Activated CD4-positive, CD25-positive, alpha-beta regulatory T cell treated with anti-CD3 and anti-CD28 coated beads, Interleukin-2, amount 50 U/mL, for 16 hours (primary cell): ENCODE data around the gene IL9R.
"Not testable (repeated sequence)": the region's sequence is repeated elsewhere in the genome, so short reads cannot be mapped to it uniquely, and the experiment has no call there.

ENCODE experiments used
- DNase-seq: peaks from one replicate; pipeline ENCODE4 v3.0.0-alpha.2; 2020; ENCODE audit warnings: low read depth, low spot score

The IL9R gene

DNA sequence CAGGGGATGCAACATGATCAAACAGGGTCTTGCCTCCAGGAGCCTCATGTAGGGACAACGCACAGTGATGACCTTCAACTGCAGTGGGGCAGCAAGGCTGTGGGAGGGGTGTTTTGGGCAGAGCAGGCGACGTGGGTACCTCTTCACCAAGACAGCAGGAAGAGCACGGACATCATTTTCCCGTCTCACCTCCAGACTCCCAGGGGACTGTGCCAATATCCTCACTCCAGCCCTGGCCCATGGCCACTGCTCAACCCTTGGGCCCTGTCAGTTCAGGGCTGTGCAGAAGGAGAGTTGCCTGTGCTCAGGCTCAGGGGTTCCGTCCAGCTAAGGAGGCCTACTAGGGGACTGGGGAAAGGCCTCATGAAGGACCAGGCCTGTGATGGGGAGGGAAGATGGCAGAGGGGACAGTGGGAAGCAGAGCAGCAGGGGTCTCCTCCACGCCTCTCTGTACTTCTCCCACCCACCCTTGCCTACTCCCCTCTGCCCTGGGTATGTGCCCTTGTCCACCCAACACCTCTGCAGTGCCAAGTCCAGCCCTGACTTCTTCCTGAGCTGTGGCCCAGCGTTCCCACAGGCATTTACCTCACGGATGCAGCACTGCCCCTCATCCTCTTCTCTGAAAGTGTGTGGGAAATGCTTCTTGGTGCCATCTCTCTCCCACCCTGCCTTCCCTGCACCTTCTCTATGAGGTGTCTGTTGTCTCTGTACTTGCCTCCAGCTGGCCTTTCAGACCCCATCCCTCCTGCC, 1.4 kb downstream of the IL9R start:
- no peak for DNase-seq

DNA sequence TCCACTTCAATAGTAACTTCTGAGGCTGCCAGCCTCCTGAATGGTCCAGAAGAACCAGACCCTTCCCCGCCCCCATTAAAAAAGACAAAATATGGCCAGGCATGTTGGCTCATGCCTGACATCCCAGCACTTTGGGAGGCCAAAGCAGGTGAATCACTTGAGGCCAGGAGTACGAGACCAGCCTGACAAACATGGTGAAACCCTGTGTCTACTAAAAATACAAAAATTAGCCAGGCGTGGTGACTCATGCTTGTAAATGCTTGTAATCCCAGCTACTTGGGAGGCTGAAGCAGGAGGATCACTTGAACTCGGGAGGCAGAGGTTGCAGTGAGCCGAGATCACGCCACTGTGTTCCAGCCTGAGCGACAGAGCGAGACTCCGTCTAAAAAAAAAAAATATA, 2.3 kb downstream of the IL9R start:
- not testable (repeated sequence) for DNase-seq

DNA sequence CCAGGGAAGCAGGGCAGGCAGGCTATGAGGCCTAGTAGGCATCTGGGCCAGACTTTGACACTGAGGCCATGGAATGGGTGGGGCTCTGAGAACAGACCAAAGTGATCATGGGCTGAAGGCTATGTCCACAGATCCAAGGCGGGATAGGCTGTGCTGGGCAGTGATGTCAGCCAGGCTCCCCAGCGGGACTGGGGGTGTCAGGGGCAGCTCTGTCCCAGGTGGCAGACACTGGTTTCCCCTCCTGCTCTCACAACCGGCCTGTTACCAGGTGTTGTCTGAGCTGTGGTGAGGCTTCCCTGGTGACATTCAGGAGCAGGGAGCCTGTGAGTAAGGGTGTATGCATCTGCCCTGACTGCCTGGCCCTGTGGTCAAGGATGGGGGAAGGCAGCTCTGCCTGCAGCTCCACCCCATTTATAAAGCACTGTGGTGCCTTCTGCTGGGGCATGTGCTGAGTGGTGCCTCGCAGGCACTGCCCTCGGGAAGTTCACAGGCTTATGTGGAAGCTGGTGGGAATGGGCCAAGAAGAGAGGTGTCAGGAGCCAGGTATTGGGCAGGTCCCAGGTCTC, 2.9 kb downstream of the IL9R start:
- DNase-seq, result no peak

- no peak for DNase-seq
These were observed 3.6 kb downstream of the IL9R start for GRCh38 chrX:156001001-156001666.

GRCh38 chrX:156001667-156002021, 4.1 kb downstream of the IL9R start:
- no peak for DNase-seq

DNA sequence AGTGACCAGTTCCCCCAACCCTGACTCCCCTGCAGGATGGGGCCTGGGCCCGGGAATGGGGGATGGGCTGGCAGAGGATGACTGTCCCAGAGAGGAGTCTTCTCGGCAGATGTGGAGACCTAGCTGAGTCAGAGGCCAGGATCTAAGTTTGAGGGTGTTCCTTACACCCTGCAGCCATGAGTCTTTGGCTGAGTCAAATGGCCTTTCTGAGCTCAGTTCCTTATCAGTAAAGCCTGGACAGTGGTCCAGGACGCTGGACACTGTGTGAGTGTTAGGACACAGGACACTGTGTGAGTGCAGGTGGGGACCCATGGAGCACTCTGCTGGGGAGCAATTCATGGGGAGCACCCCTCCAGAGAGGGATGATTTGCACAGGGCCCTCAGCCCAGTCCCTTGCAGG, 5.0 kb downstream of the IL9R start:
- no peak for DNase-seq

DNA sequence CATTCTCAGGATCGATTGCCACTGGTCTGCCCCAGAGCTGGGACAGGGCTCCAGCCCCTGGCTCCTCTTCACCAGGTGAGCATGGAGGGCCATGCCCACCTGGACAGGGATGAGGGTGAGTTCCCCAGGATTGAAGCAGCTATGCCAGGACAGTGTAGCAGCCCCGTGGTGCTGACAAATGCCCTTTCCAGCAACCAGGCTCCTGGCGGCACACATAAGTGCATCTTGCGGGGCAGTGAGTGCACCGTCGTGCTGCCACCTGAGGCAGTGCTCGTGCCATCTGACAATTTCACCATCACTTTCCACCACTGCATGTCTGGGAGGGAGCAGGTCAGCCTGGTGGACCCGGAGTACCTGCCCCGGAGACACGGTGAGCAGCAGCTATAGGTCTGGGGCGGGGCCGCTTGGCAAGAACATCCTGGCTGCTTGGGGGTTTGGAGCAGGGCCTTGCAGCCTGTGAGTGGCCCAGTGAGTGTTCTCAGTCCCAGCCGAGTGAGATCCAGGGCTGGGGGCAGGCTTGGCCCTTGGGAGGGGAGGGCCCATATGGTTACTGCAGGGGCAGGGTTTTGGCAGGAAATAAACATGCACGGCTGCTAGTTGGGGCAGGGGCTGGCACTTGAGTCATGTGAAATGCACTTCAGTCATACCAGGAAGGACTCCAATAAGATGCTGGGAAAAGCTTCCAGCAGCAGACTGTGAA, 6.1 kb downstream of the IL9R start:
- no peak for DNase-seq

GRCh38 chrX:156004256-156004655, 6.8 kb downstream of the IL9R start:
- no peak for DNase-seq

DNA sequence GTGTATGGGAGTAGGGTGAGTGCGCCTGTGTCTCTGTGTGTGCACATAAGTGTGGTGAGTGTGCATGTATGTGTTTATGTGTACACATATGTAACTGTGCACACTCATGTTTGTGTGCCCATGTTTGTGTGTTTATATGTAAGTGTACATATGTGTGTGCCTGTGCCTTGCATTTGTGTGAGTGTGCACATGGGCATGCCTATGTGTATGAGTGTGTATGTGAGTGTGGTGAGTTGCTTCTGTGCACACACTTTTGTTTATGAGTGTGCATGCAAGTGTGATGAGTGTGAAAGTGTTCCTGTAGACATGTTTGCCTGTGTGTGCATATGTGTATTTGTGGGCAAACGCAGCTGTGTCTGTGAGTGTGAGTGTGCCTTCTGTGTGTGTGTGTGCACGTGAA, 7.2 kb downstream of the IL9R start:
- DNase-seq, result no peak

- no peak for DNase-seq
These were observed 7.6 kb downstream of the IL9R start for GRCh38 chrX:156005144-156005543.

- not testable (repeated sequence) for DNase-seq
These were observed 9.0 kb downstream of the IL9R start for GRCh38 chrX:156006468-156006867.

GRCh38 chrX:156008379-156008778, 10.9 kb downstream of the IL9R start:
- DNase-seq, result not testable (repeated sequence)

DNA sequence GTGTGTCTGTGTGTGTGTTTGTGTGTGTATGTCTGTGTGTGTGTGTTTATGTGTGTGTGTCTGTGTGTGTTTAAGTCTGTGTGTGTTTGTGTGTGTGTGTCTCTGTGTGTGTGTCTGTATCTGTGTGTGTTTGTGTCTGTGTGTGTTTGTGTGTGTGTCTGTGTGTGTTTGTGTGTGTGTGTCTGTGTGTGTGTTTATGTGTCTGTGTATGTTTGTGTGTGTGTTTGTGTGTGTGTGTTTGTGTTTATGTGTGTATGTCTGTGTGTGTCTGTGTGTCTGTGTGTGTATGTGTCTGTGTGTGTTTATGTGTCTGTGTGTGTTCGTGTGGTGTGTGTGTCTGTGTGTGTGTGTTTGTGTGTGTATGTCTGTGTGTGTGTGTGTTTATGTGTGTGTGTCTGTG, 11.4 kb downstream of the IL9R start:
- no peak for DNase-seq

DNA sequence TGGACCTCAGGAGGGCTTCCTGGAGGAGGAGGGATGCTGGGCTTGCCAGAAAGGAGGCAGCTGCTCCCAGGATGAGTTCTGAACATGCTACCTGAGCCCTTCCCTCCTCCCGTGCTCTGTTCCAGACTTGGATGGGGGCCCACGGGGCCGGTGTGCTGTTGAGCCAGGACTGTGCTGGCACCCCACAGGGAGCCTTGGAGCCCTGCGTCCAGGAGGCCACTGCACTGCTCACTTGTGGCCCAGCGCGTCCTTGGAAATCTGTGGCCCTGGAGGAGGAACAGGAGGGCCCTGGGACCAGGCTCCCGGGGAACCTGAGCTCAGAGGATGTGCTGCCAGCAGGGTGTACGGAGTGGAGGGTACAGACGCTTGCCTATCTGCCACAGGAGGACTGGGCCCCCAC, 12.2 kb downstream of the IL9R start:
- not testable (repeated sequence) for DNase-seq

DNA sequence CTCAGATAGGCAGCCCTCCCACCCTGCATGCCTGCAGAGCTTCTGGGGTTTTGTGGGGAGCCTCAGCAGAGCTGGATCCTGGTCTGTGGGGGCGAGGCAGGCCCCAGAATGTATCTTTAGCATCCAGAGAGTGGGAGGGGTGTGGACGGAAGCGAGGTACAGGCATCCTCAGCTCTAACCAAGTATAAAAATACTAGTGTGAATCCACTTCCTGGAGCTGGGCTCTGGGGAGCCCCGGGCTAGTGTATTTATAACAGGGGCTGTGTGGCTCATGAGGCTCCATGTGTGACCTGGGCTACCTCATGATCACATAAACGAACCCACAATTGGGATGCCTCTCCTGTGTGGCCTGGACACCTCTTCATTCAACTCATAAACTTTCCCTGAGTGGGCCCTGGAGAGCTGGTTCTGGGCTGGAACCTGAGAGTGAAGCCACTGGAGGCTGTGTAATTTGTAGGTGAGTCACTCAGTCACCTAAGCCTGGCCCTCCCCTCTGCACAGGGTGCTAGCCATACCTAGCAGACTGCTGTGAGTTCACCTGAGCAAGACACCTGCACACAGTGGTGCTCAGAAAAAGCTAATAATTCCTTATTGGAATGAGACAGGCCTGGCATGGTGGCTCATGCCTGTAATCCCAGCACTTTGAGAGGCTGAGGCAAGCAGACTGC, 15.9 kb downstream of the IL9R start:
- DNase-seq, result not testable (repeated sequence)

- DNase-seq, result not testable (repeated sequence)
These were observed 22.4 kb downstream of the IL9R start for GRCh38 chrX:156019846-156020245.

DNA sequence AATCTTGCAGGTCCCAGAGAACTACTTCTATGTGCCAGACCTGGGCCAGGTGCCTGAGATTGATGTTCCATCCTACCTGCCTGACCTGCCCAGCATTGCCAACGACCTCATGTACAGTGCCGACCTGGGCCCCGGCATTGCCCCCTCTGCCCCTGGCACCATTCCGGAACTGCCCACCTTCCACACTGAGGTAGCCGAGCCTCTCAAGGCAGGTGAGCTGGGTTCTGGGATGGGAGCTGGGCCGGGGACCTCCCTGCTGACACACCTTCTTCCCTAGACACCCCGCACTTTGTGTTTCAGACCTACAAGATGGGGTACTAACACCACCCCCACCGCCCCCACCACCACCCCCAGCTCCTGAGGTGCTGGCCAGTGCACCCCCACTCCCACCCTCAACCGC, 25.5 kb downstream of the IL9R start:
- not testable (repeated sequence) for DNase-seq

GRCh38 chrX:156024949-156025492, 27.5 kb downstream of the IL9R start:
- not testable (repeated sequence) for DNase-seq

DNA sequence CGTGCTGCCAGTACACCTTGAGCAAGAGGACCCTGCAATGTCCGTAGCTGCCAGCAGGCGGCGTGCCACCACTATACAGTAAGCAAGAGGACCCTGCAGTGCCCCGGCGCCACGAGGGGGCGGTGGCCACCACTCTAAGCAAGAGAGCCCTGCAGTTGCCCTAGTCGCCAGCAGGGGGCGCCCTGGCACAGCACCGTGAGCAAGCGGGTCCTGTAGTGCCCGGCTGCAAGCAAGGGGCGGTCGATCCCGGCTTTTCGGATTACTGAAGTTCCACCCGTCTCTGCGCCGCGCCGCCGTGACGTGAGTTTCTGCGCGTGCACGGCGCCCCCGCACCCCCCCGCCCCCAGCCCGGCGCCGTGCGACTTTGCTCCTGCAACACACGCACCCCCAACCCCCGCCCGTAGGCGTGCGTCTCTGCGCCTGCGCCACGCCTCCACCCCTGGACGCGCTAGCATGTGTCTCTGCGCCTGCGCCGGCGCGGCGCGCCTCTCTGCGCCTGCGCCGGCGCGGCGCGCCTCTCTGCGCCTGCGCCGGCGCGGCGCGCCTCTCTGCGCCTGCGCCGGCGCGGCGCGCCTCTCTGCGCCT, 31.2 kb downstream of the IL9R start:
- DNase-seq, result not testable (repeated sequence)

GRCh38 chrX:156029296-156029695, 31.8 kb downstream of the IL9R start:
- not testable (repeated sequence) for DNase-seq
